SK-N-MC (cell line): ENCODE results near the gene RAB8A.

Experiments
- EZH2 ChIP-seq: fragments of 200-600 bp; sonication (generic); IDR thresholded peaks from one replicate; pipeline ENCODE4 v1.6.1; 2017; ENCODE audit warnings: antibody characterized with exemption
- FOXP2 ChIP-seq: optimal IDR thresholded peaks from 2 replicates; pipeline ENCODE3; 2011; ENCODE audit warnings: mild to moderate bottlenecking, moderate library complexity; ENCODE audit not compliant: insufficient read depth; ENCODE audit errors: extremely low read length, control extremely low read depth
- POLR2AphosphoS5 ChIP-seq: IDR thresholded peaks from 2 replicates; pipeline ENCODE4 v1.6.1; 2012; ENCODE audit warnings: mild to moderate bottlenecking, low read depth, low read length, borderline replicate concordance

GRCh38 chr19:16098416-16098768, 13.3 kb upstream of the RAB8A start:
- TF ChIP-seq POLR2AphosphoS5 (no peak), EZH2 (no peak), FOXP2 (no peak)
